COLO668 (cell line): ENCODE data around the gene PHOX2A.
"Not testable (repeated sequence)": the region's sequence is repeated elsewhere in the genome, so short reads cannot be mapped to it uniquely, and the experiment has no call there.

Experiments used
- DNase-seq: peaks from one replicate; lab custom pipeline; 2025; ENCODE audit not compliant: unreplicated experiment; lab: John Stamatoyannopoulos, UW

PHOX2A gene

DNA sequence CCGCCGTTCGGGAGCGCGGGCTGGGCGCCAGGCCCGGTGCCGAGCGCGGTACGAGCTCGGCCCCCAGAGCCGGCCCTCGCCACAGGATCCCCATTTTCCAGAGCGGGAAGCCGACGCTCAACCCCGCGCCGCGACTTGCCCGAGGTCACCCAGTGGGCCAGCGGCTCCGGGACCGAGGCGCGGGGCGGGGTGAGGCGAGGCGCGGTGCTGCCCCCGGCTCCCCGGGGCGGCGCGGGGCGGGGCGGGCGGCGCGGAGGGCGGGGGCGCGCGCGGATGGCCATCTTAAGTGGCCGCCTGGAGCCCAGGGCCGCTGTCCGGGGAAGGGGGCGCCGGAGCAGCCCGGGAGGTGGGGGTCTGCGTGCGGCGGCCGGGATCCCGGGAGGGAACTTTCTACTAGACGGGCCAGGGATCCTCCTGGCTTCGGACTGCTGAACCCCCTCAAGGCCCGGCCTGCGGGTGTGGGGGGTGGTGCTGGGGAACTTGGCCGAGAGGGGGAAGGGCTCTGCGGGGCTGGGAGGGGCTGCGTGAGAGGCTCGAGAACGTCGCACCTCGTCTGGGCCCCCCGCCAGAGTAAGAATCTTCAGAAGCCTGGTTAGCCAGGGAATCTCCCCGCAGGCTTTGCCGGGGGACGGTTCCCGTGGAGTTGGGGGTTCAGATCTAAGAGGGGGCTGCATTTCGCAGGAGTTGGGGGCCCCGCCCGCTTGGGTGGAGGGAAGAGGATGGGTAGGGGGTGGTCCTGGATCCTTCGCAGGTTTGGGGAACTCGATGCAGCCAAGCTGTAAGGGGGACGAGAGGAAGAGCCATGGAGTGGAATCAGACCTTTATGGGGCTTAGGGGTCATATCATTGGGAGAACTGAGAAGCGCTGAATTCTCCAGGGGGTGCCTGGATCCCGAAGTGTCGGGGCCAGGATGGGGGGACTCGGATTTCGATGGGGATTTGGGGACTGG, 20.1 kb downstream of the PHOX2A start:
- peak; percentile 80 for DNase-seq

GRCh38 chr11:72222907-72223614, 20.9 kb downstream of the PHOX2A start:
- peak; percentile 89 for DNase-seq

- DNase-seq = no peak
Measured at GRCh38 chr11:72222106-72222891, 21.7 kb downstream of the PHOX2A start.

- DNase-seq = no peak
Measured at GRCh38 chr11:72221386-72222075, 22.4 kb downstream of the PHOX2A start.

DNA sequence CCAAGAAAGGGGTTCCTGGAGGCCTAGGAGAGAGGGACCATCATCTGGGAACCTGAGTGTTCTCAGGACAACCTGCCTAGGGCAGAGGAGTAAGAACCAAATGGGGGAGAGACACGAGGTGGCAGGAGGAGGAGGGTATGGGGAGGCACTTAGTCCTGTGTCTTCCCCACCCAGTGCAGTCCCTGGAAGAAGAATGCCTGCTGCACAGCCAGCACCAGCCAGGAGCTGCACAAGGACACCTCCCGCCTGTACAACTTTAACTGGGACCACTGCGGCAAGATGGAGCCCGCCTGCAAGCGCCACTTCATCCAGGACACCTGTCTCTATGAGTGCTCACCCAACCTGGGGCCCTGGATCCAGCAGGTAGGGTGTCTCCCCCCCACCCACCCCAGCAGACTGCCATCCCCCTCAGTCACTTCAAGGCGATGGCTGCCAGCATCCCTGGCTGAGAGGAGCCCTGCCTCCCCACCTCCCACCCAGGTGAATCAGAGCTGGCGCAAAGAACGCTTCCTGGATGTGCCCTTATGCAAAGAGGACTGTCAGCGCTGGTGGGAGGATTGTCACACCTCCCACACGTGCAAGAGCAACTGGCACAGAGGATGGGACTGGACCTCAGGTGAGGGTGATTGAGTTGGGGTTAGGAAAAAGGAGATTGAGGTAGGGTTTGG, 23.1 kb downstream of the PHOX2A start:
- no peak for DNase-seq

DNA sequence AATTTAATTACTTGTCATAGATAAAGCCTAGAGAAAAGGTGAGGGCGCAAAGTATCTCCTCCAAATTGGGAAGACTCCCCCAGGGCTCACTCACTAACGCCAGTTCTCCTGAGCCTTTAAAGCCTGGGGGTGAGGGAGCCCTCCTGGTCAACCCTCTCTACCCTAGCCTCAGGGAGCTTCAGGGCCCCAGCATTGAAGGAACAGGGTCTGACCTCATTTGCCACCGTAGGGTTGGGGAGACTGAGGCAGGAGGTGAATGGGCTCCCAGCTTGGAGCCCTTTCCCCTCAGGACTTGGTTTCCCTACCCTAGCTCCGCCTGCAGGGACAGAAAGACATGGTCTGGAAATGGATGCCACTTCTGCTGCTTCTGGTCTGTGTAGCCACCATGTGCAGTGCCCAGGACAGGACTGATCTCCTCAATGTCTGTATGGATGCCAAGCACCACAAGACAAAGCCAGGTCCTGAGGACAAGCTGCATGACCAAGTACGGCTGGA, 25.7 kb downstream of the PHOX2A start:
- no peak for DNase-seq

GRCh38 chr11:72217841-72218240, 26.1 kb downstream of the PHOX2A start:
- DNase-seq = no peak

- DNase-seq = no peak
Measured at GRCh38 chr11:72216638-72217037, 27.3 kb downstream of the PHOX2A start, which contains the start of gene FOLR2. Gene FOLR2 (plus strand): TSS chr11:72216794. CDS start chr11:72218585, 1,791 bp downstream.

- DNase-seq = no peak
Measured at GRCh38 chr11:72209101-72209500, 34.9 kb downstream of the PHOX2A start.

GRCh38 chr11:72208281-72208680, 35.7 kb downstream of the PHOX2A start:
- no peak for DNase-seq

DNA sequence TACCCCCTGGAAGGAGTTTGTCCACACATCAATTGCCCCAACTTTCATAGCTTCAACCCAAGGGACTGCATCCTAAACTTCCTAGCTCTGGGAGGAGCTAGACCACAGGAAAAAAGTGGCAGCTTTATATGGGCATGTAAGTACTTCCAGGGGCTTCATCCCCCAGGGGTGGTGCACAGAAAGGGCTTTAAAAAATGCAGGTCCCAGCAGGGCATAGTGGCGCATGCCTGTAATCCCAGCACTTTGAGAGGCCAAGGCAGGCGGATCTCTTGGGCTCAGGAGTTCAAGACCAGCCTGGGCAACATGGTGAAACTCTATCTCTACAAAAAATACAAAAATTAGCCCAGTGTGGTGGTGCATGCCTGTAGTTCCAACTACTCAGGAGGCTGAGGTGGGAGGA, 37.2 kb downstream of the PHOX2A start:
- DNase-seq = not testable (repeated sequence)

DNA sequence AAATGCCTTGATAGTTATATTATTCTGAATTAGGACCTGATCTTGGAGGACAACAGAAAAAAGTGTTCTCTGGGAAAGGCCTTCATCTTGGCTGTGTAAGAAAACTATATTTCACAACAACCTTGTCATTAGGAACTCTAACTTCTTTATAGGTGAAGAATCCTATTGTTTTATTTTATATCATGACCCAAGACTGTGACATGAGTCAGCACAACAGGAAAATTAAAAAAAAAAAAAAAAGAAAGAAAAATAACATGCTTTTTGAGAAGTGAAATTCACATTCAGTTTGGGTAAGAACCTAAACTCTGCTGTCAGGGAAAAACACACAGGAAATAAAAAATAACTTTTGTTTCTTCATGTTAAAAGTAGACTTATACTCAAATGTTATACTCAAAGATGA, 39.1 kb downstream of the PHOX2A start:
- no peak for DNase-seq

DNA sequence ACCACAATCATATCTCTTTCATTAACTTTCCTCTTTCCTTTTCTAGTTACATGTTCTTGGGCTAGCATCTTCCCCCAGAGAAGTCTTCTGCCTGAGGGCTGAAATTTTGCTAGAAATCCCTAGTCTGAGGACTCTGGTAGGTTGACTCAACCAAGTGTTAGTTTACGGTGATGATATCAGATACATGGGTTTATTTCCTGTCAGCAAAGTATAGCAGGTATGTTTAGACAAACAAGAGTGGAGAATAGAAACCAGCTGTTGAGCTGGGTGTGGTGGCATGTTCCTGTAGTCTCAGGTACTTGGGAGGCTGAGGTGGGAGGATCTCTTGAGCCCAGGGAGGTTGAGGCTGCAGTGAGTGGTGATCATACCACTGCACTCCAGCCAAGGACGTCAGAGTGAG, 40.8 kb downstream of the PHOX2A start:
- no peak for DNase-seq

DNA sequence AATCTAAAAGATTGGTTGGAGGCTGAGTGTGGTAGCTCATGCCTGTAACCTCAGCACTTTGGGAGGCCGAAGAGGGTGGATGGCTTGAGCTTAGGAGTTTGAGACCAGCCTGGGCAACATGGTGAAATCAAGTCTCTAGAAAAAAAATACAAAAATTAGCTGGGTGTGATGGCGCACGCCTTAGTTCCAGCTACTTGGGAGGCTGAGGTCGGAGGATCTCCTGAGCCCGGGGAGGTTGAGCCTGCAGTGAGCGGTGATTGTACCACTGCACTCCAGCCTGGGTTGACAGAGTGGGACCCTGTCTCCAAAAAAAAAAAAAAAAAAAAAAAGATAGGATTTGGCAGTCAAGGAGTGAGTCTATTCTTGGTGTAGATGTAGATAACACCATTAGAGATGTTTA, 41.4 kb downstream of the PHOX2A start:
- DNase-seq = no peak

DNA sequence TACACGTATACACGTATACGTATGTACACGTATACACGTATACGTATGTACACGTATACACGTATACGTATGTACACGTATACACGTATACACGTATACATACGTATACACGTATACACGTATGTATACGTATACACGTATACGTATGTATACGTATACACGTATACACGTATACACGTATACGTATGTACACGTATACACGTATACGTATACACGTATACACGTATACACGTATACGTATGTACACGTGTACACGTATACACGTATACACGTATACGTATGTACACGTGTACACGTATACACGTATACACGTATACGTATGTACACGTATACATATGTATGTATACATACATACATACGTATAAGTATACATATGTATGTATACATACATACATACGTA, 42.5 kb downstream of the PHOX2A start:
- not testable (repeated sequence) for DNase-seq

DNA sequence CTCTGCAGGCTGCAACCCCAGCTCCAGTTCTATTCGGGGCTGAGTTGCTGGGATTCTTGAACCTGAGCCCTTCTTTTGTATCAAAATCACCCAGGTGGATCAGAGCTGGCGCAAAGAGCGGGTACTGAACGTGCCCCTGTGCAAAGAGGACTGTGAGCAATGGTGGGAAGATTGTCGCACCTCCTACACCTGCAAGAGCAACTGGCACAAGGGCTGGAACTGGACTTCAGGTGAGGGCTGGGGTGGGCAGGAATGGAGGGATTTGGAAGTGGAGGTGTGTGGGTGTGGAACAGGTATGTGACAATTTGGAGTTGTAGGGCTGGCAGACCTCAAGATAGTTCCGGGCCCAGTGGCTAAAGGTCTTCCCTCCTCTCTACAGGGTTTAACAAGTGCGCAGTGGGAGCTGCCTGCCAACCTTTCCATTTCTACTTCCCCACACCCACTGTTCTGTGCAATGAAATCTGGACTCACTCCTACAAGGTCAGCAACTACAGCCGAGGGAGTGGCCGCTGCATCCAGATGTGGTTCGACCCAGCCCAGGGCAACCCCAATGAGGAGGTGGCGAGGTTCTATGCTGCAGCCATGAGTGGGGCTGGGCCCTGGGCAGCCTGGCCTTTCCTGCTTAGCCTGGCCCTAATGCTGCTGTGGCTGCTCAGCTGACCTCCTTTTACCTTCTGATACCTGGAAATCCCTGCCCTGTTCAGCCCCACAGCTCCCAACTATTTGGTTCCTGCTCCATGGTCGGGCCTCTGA, 48.3 kb downstream of the PHOX2A start:
- DNase-seq = no peak

DNA sequence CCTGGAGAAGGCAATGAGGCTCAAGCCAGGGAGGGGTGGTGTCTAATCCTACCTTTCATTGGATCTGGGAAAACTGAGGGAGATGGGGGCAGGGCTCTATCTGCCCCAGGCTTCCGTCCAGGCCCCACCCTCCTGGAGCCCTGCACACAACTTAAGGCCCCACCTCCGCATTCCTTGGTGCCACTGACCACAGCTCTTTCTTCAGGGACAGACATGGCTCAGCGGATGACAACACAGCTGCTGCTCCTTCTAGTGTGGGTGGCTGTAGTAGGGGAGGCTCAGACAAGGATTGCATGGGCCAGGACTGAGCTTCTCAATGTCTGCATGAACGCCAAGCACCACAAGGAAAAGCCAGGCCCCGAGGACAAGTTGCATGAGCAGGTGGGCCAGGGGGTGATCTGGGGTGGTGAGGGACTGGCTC, 52.0 kb downstream of the PHOX2A start, which contains the start of gene FOLR1:
TSS of gene FOLR1 (plus strand) at position 180 of the 421 bp plus-strand sequence. CDS start at position 214, 34 bp downstream.
- no peak for DNase-seq

DNA sequence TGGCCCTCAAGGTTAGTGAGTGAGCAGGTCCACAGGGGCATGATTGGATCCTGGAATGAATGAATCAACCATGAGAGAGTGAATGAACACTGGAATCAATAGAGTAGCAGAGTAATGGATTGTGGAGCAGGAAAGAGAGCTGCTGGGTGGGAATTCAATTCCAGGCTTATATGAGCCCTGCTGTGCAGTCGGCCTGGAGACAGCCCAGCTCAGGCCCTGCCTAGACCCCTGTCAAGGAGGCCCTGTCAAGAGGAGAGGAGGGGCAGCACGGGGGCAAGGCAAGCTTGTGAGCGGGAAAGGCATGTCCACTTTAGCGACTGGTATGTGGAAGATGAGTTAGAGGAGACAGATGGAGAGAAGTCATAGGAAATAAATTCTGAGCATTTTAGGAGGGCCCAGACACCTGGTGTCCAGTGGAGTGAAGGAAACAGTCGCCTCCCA, 53.3 kb downstream of the PHOX2A start:
- no peak for DNase-seq
